Measurements from ENCODE around the gene SOS1.

Gene SOS1

DNA sequence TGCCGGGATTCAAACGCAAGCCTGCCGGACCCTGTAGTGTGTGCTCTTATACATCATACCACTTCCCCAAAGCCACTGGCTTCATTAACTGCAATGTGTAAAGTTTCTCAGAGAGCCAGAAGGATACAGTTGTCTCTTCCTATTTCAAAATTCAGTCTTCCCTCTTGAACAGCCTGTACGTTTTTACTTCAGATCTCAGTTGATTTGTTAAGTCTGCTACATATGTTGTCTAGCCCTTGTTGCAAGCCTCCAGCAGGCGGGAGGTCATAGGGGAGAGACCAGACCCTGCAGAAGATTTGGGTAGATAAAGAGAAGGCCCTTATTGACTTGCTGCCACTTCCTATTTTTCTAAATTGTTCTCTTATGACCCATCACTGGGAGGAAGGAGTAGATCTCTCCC is 174.9 kb downstream of the SOS1 start:
- TF ChIP-seq, protein P1, sequence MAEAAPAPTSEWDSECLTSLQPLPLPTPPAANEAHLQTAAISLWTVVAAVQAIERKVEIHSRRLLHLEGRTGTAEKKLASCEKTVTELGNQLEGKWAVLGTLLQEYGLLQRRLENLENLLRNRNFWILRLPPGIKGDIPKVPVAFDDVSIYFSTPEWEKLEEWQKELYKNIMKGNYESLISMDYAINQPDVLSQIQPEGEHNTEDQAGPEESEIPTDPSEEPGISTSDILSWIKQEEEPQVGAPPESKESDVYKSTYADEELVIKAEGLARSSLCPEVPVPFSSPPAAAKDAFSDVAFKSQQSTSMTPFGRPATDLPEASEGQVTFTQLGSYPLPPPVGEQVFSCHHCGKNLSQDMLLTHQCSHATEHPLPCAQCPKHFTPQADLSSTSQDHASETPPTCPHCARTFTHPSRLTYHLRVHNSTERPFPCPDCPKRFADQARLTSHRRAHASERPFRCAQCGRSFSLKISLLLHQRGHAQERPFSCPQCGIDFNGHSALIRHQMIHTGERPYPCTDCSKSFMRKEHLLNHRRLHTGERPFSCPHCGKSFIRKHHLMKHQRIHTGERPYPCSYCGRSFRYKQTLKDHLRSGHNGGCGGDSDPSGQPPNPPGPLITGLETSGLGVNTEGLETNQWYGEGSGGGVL (tag by site-specific recombination; IDR thresholded peaks at IDR 0.05), result no peak
- TF ChIP-seq, protein P2, sequence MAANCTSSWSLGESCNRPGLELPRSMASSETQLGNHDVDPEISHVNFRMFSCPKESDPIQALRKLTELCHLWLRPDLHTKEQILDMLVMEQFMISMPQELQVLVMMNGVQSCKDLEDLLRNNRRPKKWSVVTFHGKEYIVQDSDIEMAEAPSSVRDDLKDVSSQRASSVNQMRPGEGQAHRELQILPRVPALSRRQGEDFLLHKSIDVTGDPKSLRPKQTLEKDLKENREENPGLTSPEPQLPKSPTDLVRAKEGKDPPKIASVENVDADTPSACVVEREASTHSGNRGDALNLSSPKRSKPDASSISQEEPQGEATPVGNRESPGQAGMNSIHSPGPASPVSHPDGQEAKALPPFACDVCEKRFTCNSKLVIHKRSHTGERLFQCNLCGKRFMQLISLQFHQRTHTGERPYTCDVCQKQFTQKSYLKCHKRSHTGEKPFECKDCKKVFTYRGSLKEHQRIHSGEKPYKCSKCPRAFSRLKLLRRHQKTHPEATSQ (tag by site-specific recombination; IDR thresholded peaks at IDR 0.05), result no peak
- TF ChIP-seq, protein P3, sequence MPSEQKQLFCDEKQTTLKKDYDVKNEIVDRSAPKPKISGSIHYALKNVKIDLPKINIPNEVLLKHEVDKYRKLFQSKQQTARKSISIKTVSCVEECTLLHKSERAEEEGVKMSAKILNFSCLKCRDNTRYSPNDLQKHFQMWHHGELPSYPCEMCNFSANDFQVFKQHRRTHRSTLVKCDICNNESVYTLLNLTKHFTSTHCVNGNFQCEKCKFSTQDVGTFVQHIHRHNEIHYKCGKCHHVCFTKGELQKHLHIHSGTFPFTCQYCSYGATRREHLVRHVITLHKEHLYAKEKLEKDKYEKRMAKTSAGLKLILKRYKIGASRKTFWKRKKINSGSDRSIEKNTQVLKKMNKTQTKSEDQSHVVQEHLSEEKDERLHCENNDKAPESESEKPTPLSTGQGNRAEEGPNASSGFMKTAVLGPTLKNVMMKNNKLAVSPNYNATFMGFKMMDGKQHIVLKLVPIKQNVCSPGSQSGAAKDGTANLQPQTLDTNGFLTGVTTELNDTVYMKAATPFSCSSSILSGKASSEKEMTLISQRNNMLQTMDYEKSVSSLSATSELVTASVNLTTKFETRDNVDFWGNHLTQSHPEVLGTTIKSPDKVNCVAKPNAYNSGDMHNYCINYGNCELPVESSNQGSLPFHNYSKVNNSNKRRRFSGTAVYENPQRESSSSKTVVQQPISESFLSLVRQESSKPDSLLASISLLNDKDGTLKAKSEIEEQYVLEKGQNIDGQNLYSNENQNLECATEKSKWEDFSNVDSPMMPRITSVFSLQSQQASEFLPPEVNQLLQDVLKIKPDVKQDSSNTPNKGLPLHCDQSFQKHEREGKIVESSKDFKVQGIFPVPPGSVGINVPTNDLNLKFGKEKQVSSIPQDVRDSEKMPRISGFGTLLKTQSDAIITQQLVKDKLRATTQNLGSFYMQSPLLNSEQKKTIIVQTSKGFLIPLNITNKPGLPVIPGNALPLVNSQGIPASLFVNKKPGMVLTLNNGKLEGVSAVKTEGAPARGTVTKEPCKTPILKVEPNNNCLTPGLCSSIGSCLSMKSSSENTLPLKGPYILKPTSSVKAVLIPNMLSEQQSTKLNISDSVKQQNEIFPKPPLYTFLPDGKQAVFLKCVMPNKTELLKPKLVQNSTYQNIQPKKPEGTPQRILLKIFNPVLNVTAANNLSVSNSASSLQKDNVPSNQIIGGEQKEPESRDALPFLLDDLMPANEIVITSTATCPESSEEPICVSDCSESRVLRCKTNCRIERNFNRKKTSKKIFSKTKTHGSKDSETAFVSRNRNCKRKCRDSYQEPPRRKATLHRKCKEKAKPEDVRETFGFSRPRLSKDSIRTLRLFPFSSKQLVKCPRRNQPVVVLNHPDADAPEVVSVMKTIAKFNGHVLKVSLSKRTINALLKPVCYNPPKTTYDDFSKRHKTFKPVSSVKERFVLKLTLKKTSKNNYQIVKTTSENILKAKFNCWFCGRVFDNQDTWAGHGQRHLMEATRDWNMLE (tag by site-specific recombination; conservative IDR thresholded peaks at IDR 0.05; ENCODE audit: low read depth), result no peak
- TF ChIP-seq ZNF311 (tag by site-specific recombination; IDR thresholded peaks at IDR 0.05; ENCODE audit: borderline replicate concordance) (no peak), ZSCAN30 (tag by site-specific recombination; IDR thresholded peaks at IDR 0.05) (no peak), ZNF521 (tag by site-specific recombination; IDR thresholded peaks at IDR 0.05) (no peak), ZNF354C (tag by site-specific recombination; IDR thresholded peaks at IDR 0.05; ENCODE audit: borderline replicate concordance, low read depth) (no peak), ZBTB1 (tag by site-specific recombination; IDR thresholded peaks at IDR 0.05) (no peak), ZNF571 (tag by site-specific recombination; IDR thresholded peaks at IDR 0.05) (no peak), ZNF777 (tag by site-specific recombination; IDR thresholded peaks at IDR 0.05; ENCODE audit: borderline replicate concordance) (no peak), ZBTB8A (tag by site-specific recombination; IDR thresholded peaks at IDR 0.05) (no peak), ZNF529 (tag by site-specific recombination; IDR thresholded peaks at IDR 0.05; ENCODE audit: insufficient replicate concordance) (no peak), TCF7L2 (IDR thresholded peaks at IDR 0.05; ENCODE audit: borderline replicate concordance, low read depth, low read length) (no peak), ZNF350 (tag by site-specific recombination; IDR thresholded peaks at IDR 0.05) (no peak)
- TF ChIP-seq, protein P4, sequence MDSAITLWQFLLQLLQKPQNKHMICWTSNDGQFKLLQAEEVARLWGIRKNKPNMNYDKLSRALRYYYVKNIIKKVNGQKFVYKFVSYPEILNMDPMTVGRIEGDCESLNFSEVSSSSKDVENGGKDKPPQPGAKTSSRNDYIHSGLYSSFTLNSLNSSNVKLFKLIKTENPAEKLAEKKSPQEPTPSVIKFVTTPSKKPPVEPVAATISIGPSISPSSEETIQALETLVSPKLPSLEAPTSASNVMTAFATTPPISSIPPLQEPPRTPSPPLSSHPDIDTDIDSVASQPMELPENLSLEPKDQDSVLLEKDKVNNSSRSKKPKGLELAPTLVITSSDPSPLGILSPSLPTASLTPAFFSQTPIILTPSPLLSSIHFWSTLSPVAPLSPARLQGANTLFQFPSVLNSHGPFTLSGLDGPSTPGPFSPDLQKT (IDR thresholded peaks at IDR 0.05; ENCODE audit: borderline replicate concordance, low read depth, low read length), result no peak
- TF ChIP-seq, protein P5, sequence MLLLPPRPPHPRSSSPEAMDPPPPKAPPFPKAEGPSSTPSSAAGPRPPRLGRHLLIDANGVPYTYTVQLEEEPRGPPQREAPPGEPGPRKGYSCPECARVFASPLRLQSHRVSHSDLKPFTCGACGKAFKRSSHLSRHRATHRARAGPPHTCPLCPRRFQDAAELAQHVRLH (tag by site-specific recombination; IDR thresholded peaks at IDR 0.05), result no peak
- H3K9me3 ChIP-seq (ENCODE audit: control insufficient read depth, insufficient read depth, low read depth, low read length), result no peaks in the 10 kb centered on the region
- ChIA-PET CTCF (interaction anchor here (0.6 to 7.7 kb wide), 6 partner anchors 18 to 283 kb away, joined by 3 to 116 read pairs (median 7); no protein-coding TSS in a partner anchor), POLR2A (interaction anchor here (0.6 kb wide), 1 partner anchor 148 kb away, joined by 3 read pairs; no protein-coding TSS in a partner anchor)
- H3K4me1 ChIP-seq (ENCODE audit: control insufficient read depth, insufficient read depth, low read length), result peaks cover 9% of the 10 kb centered on the region
- H3K27ac ChIP-seq (ENCODE audit: extremely low read depth, low read depth, low read length), result no peak overlapping the region
- H3K4me3 ChIP-seq (ENCODE audit: low read depth, low read length), result no peak overlapping the region
- H3K36me3 ChIP-seq (ENCODE audit: control insufficient read depth in 2 of 2, insufficient read depth in 1 of 2, low read length in 2 of 2), result no peaks in the 10 kb centered on the region
